ENCODE results near the gene RPS26.
"Not testable (repeated sequence)": the region's sequence is repeated elsewhere in the genome, so short reads cannot be mapped to it uniquely, and the experiment has no call there.

RPS26 gene

GRCh38 chr12:56021889-56022497, 19.7 kb upstream of the RPS26 start:
- DNase-seq = no peak

- DNase-seq = no peak
Measured at GRCh38 chr12:56028511-56029165, 13.1 kb upstream of the RPS26 start.

- no peak for DNase-seq
Measured at GRCh38 chr12:56029166-56029519, 12.6 kb upstream of the RPS26 start.

- peak; percentile 76 for DNase-seq
Measured at GRCh38 chr12:56029666-56030293, 11.9 kb upstream of the RPS26 start.

- peak; percentile 76 for DNase-seq
Measured at GRCh38 chr12:56031987-56032386, 9.7 kb upstream of the RPS26 start.

- DNase-seq = peak; percentile 72
Measured at GRCh38 chr12:56034586-56035332, 7.0 kb upstream of the RPS26 start.

- no peak for DNase-seq
Measured at GRCh38 chr12:56037161-56037560, 4.6 kb upstream of the RPS26 start.

- DNase-seq = no peak
Measured at GRCh38 chr12:56038022-56038655, 3.6 kb upstream of the RPS26 start.

- DNase-seq = peak; percentile 67
Measured at GRCh38 chr12:56040151-56040550, 1.6 kb upstream of the RPS26 start.

- peak; percentile 64 for DNase-seq
Measured at GRCh38 chr12:56040963-56041551, 661 bp upstream of the RPS26 start.

- DNase-seq = not testable (repeated sequence)
Measured at GRCh38 chr12:56042430-56042813, 704 bp downstream of the RPS26 start.

GRCh38 chr12:56042843-56043242, 1.1 kb downstream of the RPS26 start:
- DNase-seq = no peak

GRCh38 chr12:56046027-56046780, 4.5 kb downstream of the RPS26 start:
- DNase-seq = no peak

- no peak for DNase-seq
Measured at GRCh38 chr12:56053407-56053893, 11.7 kb downstream of the RPS26 start.

- DNase-seq = not testable (repeated sequence)
Measured at GRCh38 chr12:56059964-56060363, 18.2 kb downstream of the RPS26 start.

GRCh38 chr12:56061982-56062381, 20.3 kb downstream of the RPS26 start:
- no peak for DNase-seq

- no peak for DNase-seq
Measured at GRCh38 chr12:56062996-56063395, 21.3 kb downstream of the RPS26 start.

- DNase-seq = no peak
Measured at GRCh38 chr12:56071648-56072047, 29.9 kb downstream of the RPS26 start.

- DNase-seq = no peak
Measured at GRCh38 chr12:56074396-56074795, 32.7 kb downstream of the RPS26 start.

GRCh38 chr12:56077966-56078365, 36.2 kb downstream of the RPS26 start:
- DNase-seq = not testable (repeated sequence)

GRCh38 chr12:56078427-56078826, 36.7 kb downstream of the RPS26 start:
- no peak for DNase-seq

Data from activated effector memory CD4-positive, alpha-beta T cell treated with anti-CD3 and anti-CD28 coated beads, Interleukin-2, amount 50 U/mL, for 16 hours (primary cell).